ENCODE measurements around the gene ALK. TPM values are rescaled to one million over a fixed set of nuclear protein-coding genes. Genes with fewer than 3 reads are reported as not detected.

The ALK gene
- polyA plus RNA-seq, 3 donors, result not detected

GRCh38 chr2:29253026-29253425 lies 668.4 kb downstream of the ALK start:
- Histone ChIP-seq H3K27me3 (ENCODE audit: control insufficient read depth in 2 of 2, insufficient read depth in 2 of 2, low read length in 2 of 2) (peaks cover 0 to 3% of the 10 kb centered on the region in 2 donors), H3K4me2 (replicated peaks; ENCODE audit: extremely low read depth, low read length, poor library complexity, severe bottlenecking) (no peak overlapping the region), H4K20me1 (ENCODE audit: insufficient read depth, low read length) (no peaks in the 10 kb centered on the region), H3K79me2 (ENCODE audit: insufficient read depth, low read length) (no peaks in the 10 kb centered on the region), H3K4me1 (ENCODE audit: control insufficient read depth in 1 of 2, insufficient read depth in 2 of 2, low read length in 2 of 2) (no peaks in the 10 kb centered on the region), H3K9ac (ENCODE audit: insufficient read depth, low read length, poor library complexity, severe bottlenecking) (no peak overlapping the region), H3K4me3 (replicated peaks in 1 of 3; ENCODE audit: low read depth in 2 of 3, low read length in 3 of 3) (no peak overlapping the region), H3K9me3 (replicated peaks in 1 of 2; ENCODE audit: control insufficient read depth in 1 of 2, insufficient read depth in 1 of 2, low read length in 2 of 2) (no peaks in the 10 kb centered on the region), H3K27ac (ENCODE audit: low read depth in 1 of 2, low read length in 2 of 2) (no peak overlapping the region), H3K36me3 (replicated peaks in 1 of 2; ENCODE audit: control insufficient read depth in 1 of 2, insufficient read depth in 2 of 2, low read length in 2 of 2) (no peaks in the 10 kb centered on the region), H2AFZ (ENCODE audit: insufficient read depth, low read depth, low read length, poor library complexity, severe bottlenecking) (no peak overlapping the region)
- Mint-ChIP-seq H3K4me3 (no peak overlapping the region), H3K27me3 (ENCODE audit: low read depth in 3 of 3) (peaks cover 2 to 9% (median 2%) of the 10 kb centered on the region in 3 donors), H3K27ac (no peak overlapping the region), H3K36me3 (no peaks in the 10 kb centered on the region), H3K4me1 (no peaks in the 10 kb centered on the region), H3K9me3 (no peaks in the 10 kb centered on the region)
- no peak for DNase-seq
- TF ChIP-seq CTCF (IDR thresholded peaks at IDR 0.05), result no peak
- intact Hi-C loops (cut with micrococcal nuclease), result no loop called here
- 86% methylated on average over 1 of the region's 3 CpGs for WGBS (ENCODE audit: insufficient coverage)

GRCh38 chr2:29251406-29251805 lies 670.0 kb downstream of the ALK start:
- Mint-ChIP-seq H3K36me3 (no peaks in the 10 kb centered on the region), H3K27me3 (ENCODE audit: low read depth in 3 of 3) (peaks cover 2 to 5% (median 4%) of the 10 kb centered on the region in 3 donors), H3K4me1 (no peaks in the 10 kb centered on the region), H3K4me3 (no peak overlapping the region), H3K27ac (no peak overlapping the region), H3K9me3 (peaks cover 0 to 1% (median 0%) of the 10 kb centered on the region in 7 donors)
- no peak for DNase-seq
- Histone ChIP-seq H3K4me3 (replicated peaks in 1 of 3; ENCODE audit: low read depth in 2 of 3, low read length in 3 of 3) (no peak overlapping the region), H3K27me3 (ENCODE audit: control insufficient read depth in 2 of 2, insufficient read depth in 2 of 2, low read length in 2 of 2) (peaks cover 0 to 3% of the 10 kb centered on the region in 2 donors), H3K27ac (ENCODE audit: low read depth in 1 of 2, low read length in 2 of 2) (no peak overlapping the region), H3K4me1 (ENCODE audit: control insufficient read depth in 1 of 2, insufficient read depth in 2 of 2, low read length in 2 of 2) (no peaks in the 10 kb centered on the region), H3K9ac (ENCODE audit: insufficient read depth, low read length, poor library complexity, severe bottlenecking) (no peak overlapping the region), H3K79me2 (ENCODE audit: insufficient read depth, low read length) (no peaks in the 10 kb centered on the region), H4K20me1 (ENCODE audit: insufficient read depth, low read length) (no peaks in the 10 kb centered on the region), H2AFZ (ENCODE audit: insufficient read depth, low read depth, low read length, poor library complexity, severe bottlenecking) (no peak overlapping the region), H3K9me3 (replicated peaks in 1 of 2; ENCODE audit: control insufficient read depth in 1 of 2, insufficient read depth in 1 of 2, low read length in 2 of 2) (no peaks in the 10 kb centered on the region), H3K36me3 (replicated peaks in 1 of 2; ENCODE audit: control insufficient read depth in 1 of 2, insufficient read depth in 2 of 2, low read length in 2 of 2) (no peaks in the 10 kb centered on the region), H3K4me2 (replicated peaks; ENCODE audit: extremely low read depth, low read length, poor library complexity, severe bottlenecking) (no peak overlapping the region)
- no peak for TF ChIP-seq CTCF (IDR thresholded peaks at IDR 0.05)
- WGBS (ENCODE audit: insufficient coverage), result 93% methylated on average over 5 of the region's 5 CpGs
- intact Hi-C loops (cut with micrococcal nuclease), result no loop called here

All from CD14-positive monocyte (primary cell).